Stimulated activated CD8-positive, alpha-beta memory T cell treated with anti-CD3 and anti-CD28 coated beads, Interleukin-15, amount 100 ng/mL, for 1 hour (primary cell): ENCODE data around the gene PFDN4.
"Not testable (repeated sequence)": the region's sequence is repeated elsewhere in the genome, so short reads cannot be mapped to it uniquely, and the experiment has no call there.

Experiments used
- DNase-seq: peaks from one replicate; pipeline ENCODE4 v3.0.0-alpha.2; 2020; ENCODE audit warnings: low read depth

The PFDN4 gene

GRCh38 chr20:54224642-54225041 is 16.8 kb downstream of the PFDN4 start:
- not testable (repeated sequence) for DNase-seq

- no peak for DNase-seq
These were observed 19.4 kb downstream of the PFDN4 start for GRCh38 chr20:54227241-54227640.

GRCh38 chr20:54227751-54228150 is 19.9 kb downstream of the PFDN4 start:
- DNase-seq = no peak

- DNase-seq = no peak
These were observed 21.0 kb downstream of the PFDN4 start for GRCh38 chr20:54228841-54229240.

GRCh38 chr20:54229566-54230160 is 21.8 kb downstream of the PFDN4 start:
- DNase-seq = no peak

- DNase-seq = no peak
These were observed 23.1 kb downstream of the PFDN4 start for GRCh38 chr20:54231036-54231435.

GRCh38 chr20:54234991-54235390 is 27.1 kb downstream of the PFDN4 start:
- DNase-seq = no peak

- no peak for DNase-seq
These were observed 29.4 kb downstream of the PFDN4 start for GRCh38 chr20:54237116-54237943.

GRCh38 chr20:54244113-54244512 is 36.2 kb downstream of the PFDN4 start:
- DNase-seq = no peak

- DNase-seq = not testable (repeated sequence)
These were observed 40.8 kb downstream of the PFDN4 start for GRCh38 chr20:54248705-54249104.

GRCh38 chr20:54250691-54251090 is 42.8 kb downstream of the PFDN4 start:
- no peak for DNase-seq

- DNase-seq = no peak
These were observed 43.2 kb downstream of the PFDN4 start for GRCh38 chr20:54251096-54251495.

- DNase-seq = no peak
These were observed 46.7 kb downstream of the PFDN4 start for GRCh38 chr20:54254596-54254995.

- no peak for DNase-seq
These were observed 47.3 kb downstream of the PFDN4 start for GRCh38 chr20:54255157-54255556.

- no peak for DNase-seq
These were observed 48.3 kb downstream of the PFDN4 start for GRCh38 chr20:54256202-54256601.

GRCh38 chr20:54257071-54257816 is 49.4 kb downstream of the PFDN4 start:
- no peak for DNase-seq

GRCh38 chr20:54260116-54260515 is 52.2 kb downstream of the PFDN4 start:
- DNase-seq = no peak

- no peak for DNase-seq
These were observed 54.8 kb downstream of the PFDN4 start for GRCh38 chr20:54262671-54263070.

GRCh38 chr20:54263116-54263690 is 55.3 kb downstream of the PFDN4 start:
- no peak for DNase-seq

GRCh38 chr20:54265791-54266190 is 57.9 kb downstream of the PFDN4 start:
- not testable (repeated sequence) for DNase-seq

- DNase-seq = no peak
These were observed 59.0 kb downstream of the PFDN4 start for GRCh38 chr20:54266844-54267243.

GRCh38 chr20:54267483-54268003 is 59.7 kb downstream of the PFDN4 start:
- no peak for DNase-seq
